ENCODE results near the gene NLE1.
A peak's percentile ranks its signal among the peaks of the same experiment; 100 is the strongest.
"Not testable (repeated sequence)": the region's sequence is repeated elsewhere in the genome, so short reads cannot be mapped to it uniquely, and the experiment has no call there.

NLE1 gene

DNA sequence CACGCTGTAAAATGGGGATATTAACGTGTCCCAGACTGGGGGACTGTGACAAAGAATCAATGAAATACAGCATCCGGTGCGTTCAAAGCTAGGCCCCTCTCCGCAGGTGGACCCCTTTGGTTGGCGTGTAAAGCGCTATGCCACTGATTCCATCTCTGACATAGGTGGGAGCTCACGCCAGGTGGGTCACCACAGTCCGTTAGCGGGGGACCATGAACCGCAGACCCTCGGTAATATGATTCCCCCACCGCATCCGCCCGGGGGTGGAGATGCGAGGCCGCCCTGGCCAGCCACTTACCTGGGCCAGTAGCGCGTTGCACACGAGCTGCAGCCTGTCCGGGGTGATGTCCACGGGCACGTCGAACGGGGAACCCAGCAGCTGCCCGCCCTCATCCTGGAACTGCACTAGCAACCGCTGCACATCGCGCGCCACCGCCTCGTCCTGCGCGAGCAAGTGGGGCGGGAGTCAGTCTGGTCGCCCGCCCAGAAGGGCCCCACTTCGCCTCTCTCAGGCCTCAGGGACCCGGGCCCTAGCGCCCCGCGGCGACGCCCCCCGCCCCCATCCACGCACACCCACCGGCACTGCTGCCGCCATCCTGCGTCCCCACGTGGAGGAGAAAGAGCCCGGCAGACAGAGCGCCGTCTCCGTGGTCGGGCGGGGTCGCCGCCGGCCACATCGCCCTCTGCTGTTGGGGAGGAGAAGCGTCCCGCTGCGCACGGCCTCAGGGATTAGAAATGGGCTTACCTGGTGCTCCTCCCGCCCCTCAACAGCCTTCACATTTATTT is at the start of gene NLE1:
NLE1 (minus strand) TSS at position 623 of the 786 bp plus-strand sequence; CDS start at position 595, 28 bp downstream.
- H3K4me3 ChIP-seq (ENCODE audit: low read depth, low read length) = peak within 1 kb of the TSS; percentile 83
- peak within 1 kb of the TSS; percentile 86 for H3K9ac ChIP-seq (ENCODE audit: low read depth, low read length)
- H3K36me3 ChIP-seq (ENCODE audit: control insufficient read depth, insufficient read depth, low read length) = peaks cover 31% of the 10 kb centered on the region
- H3K27ac ChIP-seq (ENCODE audit: low read depth, low read length) = peak within 1 kb of the TSS; percentile 70
- no peaks in the 10 kb centered on the region for H3K9me3 ChIP-seq (ENCODE audit: control insufficient read depth, insufficient read depth, low read length)
- no peaks in the 10 kb centered on the region for H3K27me3 ChIP-seq (ENCODE audit: control insufficient read depth, insufficient read depth, low read length)
- H3K4me1 ChIP-seq (ENCODE audit: control insufficient read depth, insufficient read depth, low read length) = no peaks in the 10 kb centered on the region

- H3K36me3 ChIP-seq (ENCODE audit: control insufficient read depth, insufficient read depth, low read length) = no peaks in the 10 kb centered on the region
- H3K4me1 ChIP-seq (ENCODE audit: control insufficient read depth, insufficient read depth, low read length) = no peaks in the 10 kb centered on the region
- no peaks in the 10 kb centered on the region; the same call in 1 of the 2 replicates for H3K9me3 ChIP-seq (ENCODE audit: control insufficient read depth, insufficient read depth, low read length)
- H3K4me3 ChIP-seq (ENCODE audit: low read depth, low read length) = no peak overlapping the region
- H3K27me3 ChIP-seq (ENCODE audit: control insufficient read depth, insufficient read depth, low read length) = no peaks in the 10 kb centered on the region
- H3K9ac ChIP-seq (ENCODE audit: low read depth, low read length) = no peak overlapping the region
- no peak overlapping the region for H3K27ac ChIP-seq (ENCODE audit: low read depth, low read length)
Observed at GRCh38 chr17:35191001-35191695, 49.0 kb upstream of the NLE1 start.

DNA sequence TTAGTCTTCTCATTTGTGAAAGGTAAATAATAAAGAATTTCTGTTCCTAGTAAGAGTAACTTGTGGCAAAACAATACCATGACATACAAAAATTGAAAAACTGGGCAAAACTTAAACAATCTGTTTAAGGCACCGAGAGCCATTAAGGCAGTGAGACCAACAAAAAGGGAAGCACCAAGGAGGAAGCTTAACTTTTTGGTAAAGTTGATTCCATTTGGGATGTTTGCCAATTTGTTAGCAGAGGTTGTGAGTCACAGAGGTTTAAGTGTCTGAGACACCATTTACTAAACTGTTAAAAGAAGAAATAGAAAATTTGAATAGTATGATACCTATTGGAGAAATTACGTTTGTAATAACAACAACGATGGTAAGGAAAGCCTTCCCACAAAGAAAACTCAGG is 47.2 kb upstream of the NLE1 start:
- no peak overlapping the region for H3K9ac ChIP-seq (ENCODE audit: low read depth, low read length)
- H3K36me3 ChIP-seq (ENCODE audit: control insufficient read depth, insufficient read depth, low read length) = no peaks in the 10 kb centered on the region
- no peaks in the 10 kb centered on the region for H3K4me1 ChIP-seq (ENCODE audit: control insufficient read depth, insufficient read depth, low read length)
- no peaks in the 10 kb centered on the region for H3K9me3 ChIP-seq (ENCODE audit: control insufficient read depth, insufficient read depth, low read length)
- H3K4me3 ChIP-seq (ENCODE audit: low read depth, low read length) = no peak overlapping the region
- H3K27me3 ChIP-seq (ENCODE audit: control insufficient read depth, insufficient read depth, low read length) = no peaks in the 10 kb centered on the region
- H3K27ac ChIP-seq (ENCODE audit: low read depth, low read length) = no peak overlapping the region

DNA sequence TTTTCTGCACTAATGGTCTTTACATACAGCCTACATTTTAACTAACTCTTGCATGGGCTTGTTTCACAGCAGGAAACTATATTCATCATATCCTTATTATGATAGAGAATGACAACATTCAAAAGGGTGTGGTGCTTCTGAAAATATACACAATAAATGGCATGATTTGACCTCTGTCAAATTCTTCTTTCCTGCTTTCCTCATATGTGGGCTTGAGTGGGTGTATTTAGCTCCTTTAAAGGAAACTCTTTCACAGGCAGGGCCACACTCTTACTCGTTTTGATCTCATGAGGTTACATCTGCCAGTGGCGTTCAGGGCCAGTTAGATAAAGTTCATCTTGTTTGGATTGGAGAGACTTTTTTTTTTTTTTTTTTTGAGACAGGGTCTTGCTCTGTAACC is 46.0 kb upstream of the NLE1 start:
- Histone ChIP-seq H3K4me3 (ENCODE audit: low read depth, low read length) (no peak overlapping the region), H3K9ac (ENCODE audit: low read depth, low read length) (no peak overlapping the region)

GRCh38 chr17:35187481-35187880 is 45.4 kb upstream of the NLE1 start:
- no peaks in the 10 kb centered on the region for H3K27me3 ChIP-seq (ENCODE audit: control insufficient read depth, insufficient read depth, low read length)

More for the DNA sequence above, 46.0 kb upstream of the NLE1 start:
- no peaks in the 10 kb centered on the region for H3K36me3 ChIP-seq (ENCODE audit: control insufficient read depth, insufficient read depth, low read length)
- no peaks in the 10 kb centered on the region for H3K9me3 ChIP-seq (ENCODE audit: control insufficient read depth, insufficient read depth, low read length)
- H3K4me1 ChIP-seq (ENCODE audit: control insufficient read depth, insufficient read depth, low read length) = no peaks in the 10 kb centered on the region
- no peaks in the 10 kb centered on the region for H3K27me3 ChIP-seq (ENCODE audit: control insufficient read depth, insufficient read depth, low read length)
- H3K27ac ChIP-seq (ENCODE audit: low read depth, low read length) = no peak overlapping the region

DNA sequence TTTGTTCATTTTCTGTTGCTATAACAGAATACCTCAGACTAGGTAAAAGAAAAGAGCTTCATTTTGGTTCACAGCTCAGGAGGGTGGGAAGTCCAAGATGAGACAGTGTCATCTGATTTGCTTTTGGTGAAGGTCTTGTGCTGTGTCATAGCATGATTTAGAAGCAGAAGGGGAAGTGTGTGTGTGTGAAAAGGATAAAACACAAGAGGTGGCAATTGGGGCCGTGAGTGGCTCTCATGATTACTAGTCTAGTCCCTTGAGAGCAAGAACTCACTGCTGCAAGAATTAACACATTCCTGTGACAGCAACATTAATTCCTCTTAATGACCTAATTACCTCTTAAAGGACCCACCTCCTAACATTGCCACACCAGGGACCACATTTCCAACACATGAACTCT is 43.7 kb upstream of the NLE1 start:
- Histone ChIP-seq H3K4me3 (ENCODE audit: low read depth, low read length) (no peak overlapping the region), H3K27ac (ENCODE audit: low read depth, low read length) (no peak overlapping the region), H3K36me3 (ENCODE audit: control insufficient read depth, insufficient read depth, low read length) (no peaks in the 10 kb centered on the region), H3K9me3 (ENCODE audit: control insufficient read depth, insufficient read depth, low read length) (no peaks in the 10 kb centered on the region), H3K27me3 (ENCODE audit: control insufficient read depth, insufficient read depth, low read length) (no peaks in the 10 kb centered on the region), H3K4me1 (ENCODE audit: control insufficient read depth, insufficient read depth, low read length) (no peaks in the 10 kb centered on the region), H3K9ac (ENCODE audit: low read depth, low read length) (no peak overlapping the region)

More at GRCh38 chr17:35187481-35187880, 45.4 kb upstream of the NLE1 start:
- Histone ChIP-seq H3K27ac (ENCODE audit: low read depth, low read length) (no peak overlapping the region), H3K9me3 (ENCODE audit: control insufficient read depth, insufficient read depth, low read length) (no peaks in the 10 kb centered on the region), H3K9ac (ENCODE audit: low read depth, low read length) (no peak overlapping the region), H3K36me3 (ENCODE audit: control insufficient read depth, insufficient read depth, low read length) (no peaks in the 10 kb centered on the region), H3K4me3 (ENCODE audit: low read depth, low read length) (no peak overlapping the region), H3K4me1 (ENCODE audit: control insufficient read depth, insufficient read depth, low read length) (no peaks in the 10 kb centered on the region)

DNA sequence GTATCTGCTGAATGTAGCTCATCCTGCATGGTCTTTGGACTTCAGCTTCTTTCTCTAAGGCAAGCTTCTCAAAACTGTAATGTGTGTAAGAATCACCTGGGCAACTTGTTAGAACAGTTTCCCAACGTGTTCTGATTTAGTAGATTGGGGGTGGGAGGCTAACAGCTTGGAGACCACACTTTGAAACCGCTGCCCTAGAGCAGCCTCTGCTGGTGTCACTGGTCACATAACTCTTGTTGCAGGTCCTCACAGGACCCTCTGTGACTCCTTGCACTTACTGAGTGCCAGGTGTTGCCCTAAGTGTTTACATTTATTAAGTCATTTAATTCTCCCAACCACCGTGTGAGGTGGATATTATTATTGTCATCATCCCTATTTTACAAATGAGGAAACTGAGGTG is 42.2 kb upstream of the NLE1 start:
- H3K4me3 ChIP-seq (ENCODE audit: low read depth, low read length) = no peak overlapping the region
- H3K27ac ChIP-seq (ENCODE audit: low read depth, low read length) = no peak overlapping the region
- no peaks in the 10 kb centered on the region for H3K9me3 ChIP-seq (ENCODE audit: control insufficient read depth, insufficient read depth, low read length)
- H3K27me3 ChIP-seq (ENCODE audit: control insufficient read depth, insufficient read depth, low read length) = no peaks in the 10 kb centered on the region
- no peaks in the 10 kb centered on the region for H3K4me1 ChIP-seq (ENCODE audit: control insufficient read depth, insufficient read depth, low read length)
- no peak overlapping the region for H3K9ac ChIP-seq (ENCODE audit: low read depth, low read length)
- H3K36me3 ChIP-seq (ENCODE audit: control insufficient read depth, insufficient read depth, low read length) = no peaks in the 10 kb centered on the region

DNA sequence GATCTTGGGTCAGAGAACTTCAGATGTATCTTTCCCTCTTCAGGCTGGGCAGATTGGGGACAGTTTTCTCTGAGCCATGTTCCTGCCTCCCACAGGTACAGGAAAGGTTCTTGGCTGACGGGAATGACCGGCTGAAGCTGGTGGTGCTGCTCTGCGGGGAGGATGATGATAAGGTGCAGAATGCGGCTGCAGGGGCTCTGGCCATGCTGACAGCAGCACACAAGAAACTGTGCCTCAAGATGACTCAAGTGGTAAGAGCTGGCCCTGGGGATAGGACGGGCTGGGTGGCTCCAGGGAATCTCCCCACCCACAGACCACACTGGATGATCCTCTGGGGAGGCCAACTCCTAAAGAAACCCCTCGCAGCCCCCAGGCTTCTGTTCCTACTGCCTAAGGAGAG is 41.2 kb upstream of the NLE1 start:
- Histone ChIP-seq H3K36me3 (ENCODE audit: control insufficient read depth, insufficient read depth, low read length) (no peaks in the 10 kb centered on the region), H3K27me3 (ENCODE audit: control insufficient read depth, insufficient read depth, low read length) (no peaks in the 10 kb centered on the region), H3K9ac (ENCODE audit: low read depth, low read length) (no peak overlapping the region), H3K4me3 (ENCODE audit: low read depth, low read length) (no peak overlapping the region), H3K4me1 (ENCODE audit: control insufficient read depth, insufficient read depth, low read length) (no peaks in the 10 kb centered on the region), H3K9me3 (ENCODE audit: control insufficient read depth, insufficient read depth, low read length) (no peaks in the 10 kb centered on the region), H3K27ac (ENCODE audit: low read depth, low read length) (no peak overlapping the region)

- H3K9ac ChIP-seq (ENCODE audit: low read depth, low read length); H3K27me3 ChIP-seq (ENCODE audit: control insufficient read depth, insufficient read depth, low read length); H3K4me1 ChIP-seq (ENCODE audit: control insufficient read depth, insufficient read depth, low read length); H3K4me3 ChIP-seq (ENCODE audit: low read depth, low read length); H3K9me3 ChIP-seq (ENCODE audit: control insufficient read depth, insufficient read depth, low read length); H3K36me3 ChIP-seq (ENCODE audit: control insufficient read depth, insufficient read depth, low read length); H3K27ac ChIP-seq (ENCODE audit: low read depth, low read length): not testable (repeated sequence)
Observed at GRCh38 chr17:35179379-35179778, 37.3 kb upstream of the NLE1 start.

GRCh38 chr17:35176897-35177296 is 34.8 kb upstream of the NLE1 start:
- H3K9me3 ChIP-seq (ENCODE audit: control insufficient read depth, insufficient read depth, low read length) = no peaks in the 10 kb centered on the region
- H3K9ac ChIP-seq (ENCODE audit: low read depth, low read length) = no peak overlapping the region
- no peak overlapping the region for H3K27ac ChIP-seq (ENCODE audit: low read depth, low read length)
- no peaks in the 10 kb centered on the region for H3K36me3 ChIP-seq (ENCODE audit: control insufficient read depth, insufficient read depth, low read length)
- no peak overlapping the region for H3K4me3 ChIP-seq (ENCODE audit: low read depth, low read length)
- H3K27me3 ChIP-seq (ENCODE audit: control insufficient read depth, insufficient read depth, low read length) = no peaks in the 10 kb centered on the region
- H3K4me1 ChIP-seq (ENCODE audit: control insufficient read depth, insufficient read depth, low read length) = no peaks in the 10 kb centered on the region

GRCh38 chr17:35175638-35176415 is 33.7 kb upstream of the NLE1 start:
- H3K36me3 ChIP-seq (ENCODE audit: control insufficient read depth, insufficient read depth, low read length) = no peaks in the 10 kb centered on the region
- no peak overlapping the region for H3K4me3 ChIP-seq (ENCODE audit: low read depth, low read length)
- no peaks in the 10 kb centered on the region for H3K4me1 ChIP-seq (ENCODE audit: control insufficient read depth, insufficient read depth, low read length)
- no peak overlapping the region for H3K9ac ChIP-seq (ENCODE audit: low read depth, low read length)
- H3K9me3 ChIP-seq (ENCODE audit: control insufficient read depth, insufficient read depth, low read length) = no peaks in the 10 kb centered on the region
- no peaks in the 10 kb centered on the region for H3K27me3 ChIP-seq (ENCODE audit: control insufficient read depth, insufficient read depth, low read length)
- no peak overlapping the region for H3K27ac ChIP-seq (ENCODE audit: low read depth, low read length)
